ENCODE measurements around the gene DIDO1. TPM values are rescaled to one million over a fixed set of nuclear protein-coding genes. Genes with fewer than 3 reads are reported as not detected.
"Not testable (repeated sequence)": the region's sequence is repeated elsewhere in the genome, so short reads cannot be mapped to it uniquely, and the experiment has no call there.

Gene DIDO1
- total and polyA plus RNA-seq, 8 donors, result 38.1 to 65.9 (median 58.5) TPM

GRCh38 chr20:62852841-62853240, 73.5 kb downstream of the DIDO1 start:
- ATAC-seq (no peak), DNase-seq (no peak)
- intact Hi-C loops (cut with DNase I), result no loop called here
- Histone ChIP-seq H3K4me3 (no peak overlapping the region), H3K27me3 (no peaks in the 10 kb centered on the region), H3K36me3 (peaks cover 0 to 36% of the 10 kb centered on the region in 2 donors), H3K4me1 (no peaks in the 10 kb centered on the region), H3K9me3 (no peaks in the 10 kb centered on the region), H3K27ac (no peak overlapping the region)
- no peak for TF ChIP-seq CTCF (IDR thresholded peaks at IDR 0.05)

GRCh38 chr20:62852196-62852595, 74.1 kb downstream of the DIDO1 start:
- H3K27ac ChIP-seq, result no peak overlapping the region
- H3K4me3 ChIP-seq, result no peak overlapping the region
- peaks cover 0 to 33% of the 10 kb centered on the region in 2 donors for H3K36me3 ChIP-seq
- H3K4me1 ChIP-seq, result no peaks in the 10 kb centered on the region
- no peak for TF ChIP-seq CTCF (IDR thresholded peaks at IDR 0.05)
- intact Hi-C loops (cut with DNase I), result no loop called here
- no peaks in the 10 kb centered on the region for H3K27me3 ChIP-seq
- ATAC-seq (no peak), DNase-seq (no peak)
- no peaks in the 10 kb centered on the region for H3K9me3 ChIP-seq

GRCh38 chr20:62850333-62850974, 75.9 kb downstream of the DIDO1 start:
- no peak for DNase-seq
- no peak for TF ChIP-seq CTCF (IDR thresholded peaks at IDR 0.05)
- intact Hi-C loops (cut with DNase I), result no loop called here
- ATAC-seq, result no peak
- Histone ChIP-seq H3K36me3 (peaks cover 0 to 33% of the 10 kb centered on the region in 2 donors), H3K4me3 (no peak overlapping the region), H3K4me1 (no peaks in the 10 kb centered on the region), H3K27ac (no peak overlapping the region), H3K27me3 (no peaks in the 10 kb centered on the region), H3K9me3 (no peaks in the 10 kb centered on the region)

- ATAC-seq, result no peak
- Histone ChIP-seq H3K36me3 (peaks cover 0 to 31% of the 10 kb centered on the region in 2 donors), H3K9me3 (no peaks in the 10 kb centered on the region), H3K27ac (no peak overlapping the region), H3K4me1 (no peaks in the 10 kb centered on the region), H3K27me3 (no peaks in the 10 kb centered on the region), H3K4me3 (no peak overlapping the region)
- TF ChIP-seq CTCF (IDR thresholded peaks at IDR 0.05), result no peak
- intact Hi-C loops (cut with DNase I), result no loop called here
- no peak for DNase-seq
Observed at GRCh38 chr20:62849431-62849830, 76.9 kb downstream of the DIDO1 start.

- H3K9me3 ChIP-seq; ATAC-seq; intact Hi-C loops (cut with DNase I); H3K27me3 ChIP-seq; H3K4me1 ChIP-seq; H3K4me3 ChIP-seq; H3K27ac ChIP-seq; DNase-seq: not testable (repeated sequence)
- H3K36me3 ChIP-seq, result peaks cover 0 to 26% of the 10 kb centered on the region in 2 donors
Observed at GRCh38 chr20:62848917-62849316, 77.4 kb downstream of the DIDO1 start.
